Endothelial cell (in vitro differentiated cells): ENCODE data around the gene SMPD3. TPM values are rescaled to one million over a fixed set of nuclear protein-coding genes. Genes with fewer than 3 reads are reported as not detected.

Experiments used
- DNase-seq: peaks from one replicate; pipeline ENCODE4 v3.0.0; 2021; ENCODE audit warnings: low spot score
- H3K27ac Mint-ChIP-seq: one replicate; pipeline ENCODE4 v1.8.0; 2021; ENCODE audit warnings: mixed read lengths, inconsistent platforms; ENCODE audit not compliant: unreplicated experiment
- H3K27me3 Mint-ChIP-seq: one replicate; pipeline ENCODE4 v1.8.0; 2021; ENCODE audit warnings: mild to moderate bottlenecking, moderate library complexity, mixed read lengths, inconsistent platforms; ENCODE audit not compliant: unreplicated experiment
- H3K36me3 Mint-ChIP-seq: one replicate; pipeline ENCODE4 v1.8.0; 2021; ENCODE audit warnings: mild to moderate bottlenecking, low read depth, mixed read lengths, inconsistent platforms; ENCODE audit not compliant: unreplicated experiment
- H3K4me1 Mint-ChIP-seq: one replicate; pipeline ENCODE4 v1.8.0; 2021; ENCODE audit warnings: mild to moderate bottlenecking, mixed read lengths, inconsistent platforms; ENCODE audit not compliant: unreplicated experiment
- H3K4me3 Mint-ChIP-seq: one replicate; pipeline ENCODE4 v1.8.0; 2021; ENCODE audit warnings: mild to moderate bottlenecking, mixed read lengths, inconsistent platforms; ENCODE audit not compliant: unreplicated experiment
- H3K9me3 Mint-ChIP-seq: one replicate; pipeline ENCODE4 v1.8.0; 2021; ENCODE audit warnings: mixed read lengths, inconsistent platforms; ENCODE audit not compliant: unreplicated experiment
- CTCF ChIP-seq: fragments of 200-600 bp; sonication (generic); IDR thresholded peaks from one replicate; pipeline ENCODE4 v1.5.0; 2021; ENCODE audit warnings: antibody characterized with exemption; ENCODE audit not compliant: unreplicated experiment
- total RNA-seq: library from RNA; stranded (reverse); fragmentation: NEBNext Ultra II Directional; extraction: Animal tissue kit (Norgen Biotek cat#: 25700); gene quantifications from one replicate; pipeline ENCODE4 v1.2.1, GENCODE V29; 2021; ENCODE audit not compliant: unreplicated experiment

Gene SMPD3
- total RNA-seq, 1 donor from 2014 or later, result not detected

- Mint-ChIP-seq H3K9me3 (no peaks in the 10 kb centered on the region), H3K27me3 (peaks cover 2% of the 10 kb centered on the region), H3K36me3 (peaks cover 4% of the 10 kb centered on the region), H3K4me3 (no peak overlapping the region), H3K4me1 (no peaks in the 10 kb centered on the region), H3K27ac (no peak overlapping the region)
- DNase-seq, result no peak
- no peak for TF ChIP-seq CTCF
These were observed 33.7 kb downstream of the SMPD3 start for GRCh38 chr16:68414581-68414980.

- Mint-ChIP-seq H3K27me3 (no peaks in the 10 kb centered on the region), H3K4me1 (no peaks in the 10 kb centered on the region), H3K27ac (no peak overlapping the region), H3K9me3 (no peaks in the 10 kb centered on the region), H3K36me3 (peaks cover 4% of the 10 kb centered on the region), H3K4me3 (no peak overlapping the region)
- no peak for DNase-seq
- no peak for TF ChIP-seq CTCF
These were observed 36.2 kb downstream of the SMPD3 start for GRCh38 chr16:68412061-68412460.

GRCh38 chr16:68411086-68411485 is 37.2 kb downstream of the SMPD3 start:
- Mint-ChIP-seq H3K27me3 (no peaks in the 10 kb centered on the region), H3K4me3 (no peak overlapping the region), H3K4me1 (no peaks in the 10 kb centered on the region), H3K36me3 (peaks cover 4% of the 10 kb centered on the region), H3K9me3 (no peaks in the 10 kb centered on the region), H3K27ac (no peak overlapping the region)
- no peak for TF ChIP-seq CTCF
- no peak for DNase-seq

GRCh38 chr16:68408967-68409366 is 39.3 kb downstream of the SMPD3 start:
- Mint-ChIP-seq H3K9me3 (no peaks in the 10 kb centered on the region), H3K27me3 (no peaks in the 10 kb centered on the region), H3K27ac (no peak overlapping the region), H3K36me3 (peaks cover 4% of the 10 kb centered on the region), H3K4me3 (no peak overlapping the region), H3K4me1 (no peaks in the 10 kb centered on the region)
- no peak for TF ChIP-seq CTCF
- no peak for DNase-seq

- Mint-ChIP-seq H3K4me1 (no peaks in the 10 kb centered on the region), H3K27me3 (no peaks in the 10 kb centered on the region), H3K4me3 (no peak overlapping the region), H3K27ac (no peak overlapping the region), H3K36me3 (peaks cover 4% of the 10 kb centered on the region), H3K9me3 (no peaks in the 10 kb centered on the region)
- no peak for DNase-seq
- TF ChIP-seq CTCF, result no peak
These were observed 39.9 kb downstream of the SMPD3 start for GRCh38 chr16:68408428-68408827.
